Right atrium auricular region (tissue), 2 donors: ENCODE results near the gene AMT. TPM values are rescaled to one million over a fixed set of nuclear protein-coding genes. Genes with fewer than 3 reads are reported as not detected.

ENCODE experiments used
- DNase-seq: peaks from one replicate; pipeline ENCODE4 v3.0.0-alpha.2; 2019; ENCODE audit warnings: low spot score
- H3K27ac ChIP-seq, 2 donors: fragments of 200-600 bp; sonication (generic); 1 replicate in 1 of 2; 2 replicates in 1 of 2; pipeline ENCODE4 v1.5.1; 2016 to 2019
- H3K27me3 ChIP-seq, 2 donors: fragments of 200-600 bp; sonication (generic); one replicate each; pipeline versions ENCODE4 v1.5.1 to v1.6.0; 2017 to 2019
- H3K36me3 ChIP-seq: fragments of 200-600 bp; sonication (generic); one replicate; pipeline ENCODE4 v1.5.1; 2016
- H3K4me1 ChIP-seq, 2 donors: fragments of 200-600 bp; sonication (generic); one replicate each; pipeline versions ENCODE4 v1.5.1 to v1.6.0; 2017 to 2019
- H3K4me3 ChIP-seq, 2 donors: fragments of 200-600 bp; sonication (generic); 1 replicate in 1 of 2; 2 replicates in 1 of 2; pipeline ENCODE4 v1.5.1; 2017 to 2019; ENCODE audit warnings: mild to moderate bottlenecking in 1 of 2, moderate library complexity in 1 of 2
- H3K9me3 ChIP-seq, 2 donors: fragments of 200-600 bp; sonication (generic); one replicate each; pipeline ENCODE4 v1.5.1; 2019
- total RNA-seq, 2 donors: library from RNA; depleted of rRNA; stranded (reverse); fragments of >200 nt; gene quantifications; one replicate each; pipeline ENCODE4 v1.1.0, GENCODE V29; 2016
- TF ChIP-seq, protein P1 (sequence below), 2 donors: fragments of 200-600 bp; sonication (generic); IDR thresholded peaks; one replicate each; pipeline ENCODE4 v1.5.1; 2019; ENCODE audit warnings: antibody characterized with exemption in 2 of 2

Gene AMT, protein sequence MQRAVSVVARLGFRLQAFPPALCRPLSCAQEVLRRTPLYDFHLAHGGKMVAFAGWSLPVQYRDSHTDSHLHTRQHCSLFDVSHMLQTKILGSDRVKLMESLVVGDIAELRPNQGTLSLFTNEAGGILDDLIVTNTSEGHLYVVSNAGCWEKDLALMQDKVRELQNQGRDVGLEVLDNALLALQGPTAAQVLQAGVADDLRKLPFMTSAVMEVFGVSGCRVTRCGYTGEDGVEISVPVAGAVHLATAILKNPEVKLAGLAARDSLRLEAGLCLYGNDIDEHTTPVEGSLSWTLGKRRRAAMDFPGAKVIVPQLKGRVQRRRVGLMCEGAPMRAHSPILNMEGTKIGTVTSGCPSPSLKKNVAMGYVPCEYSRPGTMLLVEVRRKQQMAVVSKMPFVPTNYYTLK
- total RNA-seq: 10 to 100 TPM in 1 of 2 donors, 1 to 10 TPM in 1; 6.6 to 17.6 TPM

DNA sequence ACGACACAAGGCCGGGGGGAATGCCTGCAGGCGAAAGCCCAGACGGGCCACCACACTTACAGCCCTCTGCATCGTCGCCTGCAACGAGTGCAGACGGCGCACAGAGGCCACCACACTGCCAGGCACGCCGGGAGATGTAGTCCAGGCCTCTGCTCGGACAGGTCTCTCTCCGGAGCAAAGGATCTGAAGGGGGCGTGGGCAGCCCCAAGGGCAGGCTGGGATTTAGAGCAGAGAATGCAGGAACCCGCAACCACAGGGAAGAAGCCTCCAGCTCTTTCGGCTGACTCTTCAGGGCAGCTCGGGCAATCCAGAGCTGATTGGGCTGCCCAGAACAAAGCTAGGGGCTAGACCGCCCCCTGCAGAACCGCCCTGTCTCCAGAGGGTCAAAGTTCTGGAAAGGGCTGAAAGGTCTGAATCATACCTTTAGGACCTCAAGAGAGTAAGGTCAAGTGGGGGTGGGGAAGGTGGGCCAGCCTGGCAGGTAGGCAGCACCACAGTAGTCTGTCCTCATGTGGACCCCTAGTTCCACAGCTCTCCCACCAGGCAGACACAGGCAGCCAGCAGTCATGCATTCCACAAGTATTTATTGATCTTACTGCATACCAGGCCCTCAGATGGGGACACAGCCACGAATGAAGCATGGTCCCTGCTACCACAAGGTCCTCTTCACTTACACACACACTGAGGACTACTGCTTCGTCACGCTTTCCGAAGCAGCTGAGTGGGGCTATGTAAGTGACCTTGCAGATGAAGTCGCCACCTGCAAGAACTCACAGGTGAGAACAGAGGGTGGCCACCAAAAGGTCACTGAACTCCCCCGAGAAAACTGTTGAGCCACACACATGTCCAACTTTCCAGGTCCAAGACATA, at the start of gene AMT:
Gene AMT (minus strand): TSS at position 95 of the 870 bp plus-strand sequence. CDS start 23 bp downstream, at position 72.
- peaks cover 23% of the 10 kb centered on the region for H3K36me3 ChIP-seq
- H3K9me3 ChIP-seq: no peaks in the 10 kb centered on the region
- TF ChIP-seq, protein P1, sequence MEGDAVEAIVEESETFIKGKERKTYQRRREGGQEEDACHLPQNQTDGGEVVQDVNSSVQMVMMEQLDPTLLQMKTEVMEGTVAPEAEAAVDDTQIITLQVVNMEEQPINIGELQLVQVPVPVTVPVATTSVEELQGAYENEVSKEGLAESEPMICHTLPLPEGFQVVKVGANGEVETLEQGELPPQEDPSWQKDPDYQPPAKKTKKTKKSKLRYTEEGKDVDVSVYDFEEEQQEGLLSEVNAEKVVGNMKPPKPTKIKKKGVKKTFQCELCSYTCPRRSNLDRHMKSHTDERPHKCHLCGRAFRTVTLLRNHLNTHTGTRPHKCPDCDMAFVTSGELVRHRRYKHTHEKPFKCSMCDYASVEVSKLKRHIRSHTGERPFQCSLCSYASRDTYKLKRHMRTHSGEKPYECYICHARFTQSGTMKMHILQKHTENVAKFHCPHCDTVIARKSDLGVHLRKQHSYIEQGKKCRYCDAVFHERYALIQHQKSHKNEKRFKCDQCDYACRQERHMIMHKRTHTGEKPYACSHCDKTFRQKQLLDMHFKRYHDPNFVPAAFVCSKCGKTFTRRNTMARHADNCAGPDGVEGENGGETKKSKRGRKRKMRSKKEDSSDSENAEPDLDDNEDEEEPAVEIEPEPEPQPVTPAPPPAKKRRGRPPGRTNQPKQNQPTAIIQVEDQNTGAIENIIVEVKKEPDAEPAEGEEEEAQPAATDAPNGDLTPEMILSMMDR (IDR thresholded peaks at IDR 0.05): no peak
- no peaks in the 10 kb centered on the region for H3K27me3 ChIP-seq
- H3K4me3 ChIP-seq: peak within 1 kb of the TSS; percentile 35 to 53
- H3K4me1 ChIP-seq: peaks cover 0 to 20% of the 10 kb centered on the region in 2 donors
- H3K27ac ChIP-seq: peak within 1 kb of the TSS; percentile 57 to 64
- no peak for DNase-seq

DNA sequence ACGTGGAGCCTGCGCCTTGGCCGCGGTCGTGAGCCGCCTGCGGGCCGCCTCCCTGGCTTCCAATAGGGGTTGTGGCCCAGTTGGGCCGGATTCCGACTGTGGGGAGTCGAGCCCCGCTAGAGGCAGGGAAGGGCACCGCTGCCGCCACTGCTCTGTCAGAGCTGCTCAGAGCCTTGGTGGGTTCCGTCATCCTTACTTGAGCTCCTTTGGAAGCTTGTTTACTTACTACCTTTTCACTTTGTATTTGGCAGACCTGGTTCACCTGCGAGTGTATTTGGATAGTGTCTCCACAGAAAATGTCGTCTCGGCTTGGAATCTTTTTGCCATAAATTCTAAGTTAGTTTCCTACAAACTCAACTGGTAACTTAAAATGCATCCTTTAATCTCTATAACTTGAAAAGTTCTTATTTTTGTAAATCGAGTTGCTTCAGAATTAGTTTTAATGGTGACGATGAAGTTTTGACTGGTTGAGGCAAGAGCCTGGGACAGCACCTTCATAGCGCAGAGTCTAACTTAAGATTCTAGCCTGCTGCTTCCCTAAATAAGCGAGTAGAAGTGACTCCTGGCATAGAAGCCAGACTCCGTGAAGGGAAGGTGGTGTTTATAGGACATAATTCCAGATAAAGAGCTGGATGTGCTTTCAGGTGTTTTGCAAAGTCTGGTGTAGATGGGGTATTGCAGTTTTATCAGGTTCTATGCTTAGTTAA, 48.6 kb upstream of the AMT start:
- peak overlapping the region; percentile 96 to 99 for H3K27ac ChIP-seq
- no peaks in the 10 kb centered on the region for H3K27me3 ChIP-seq
- peak overlapping the region; percentile 65 to 70 for H3K4me3 ChIP-seq
- no peaks in the 10 kb centered on the region for H3K9me3 ChIP-seq
- peaks cover 0 to 38% of the 10 kb centered on the region in 2 donors for H3K4me1 ChIP-seq
- TF ChIP-seq, protein P1 (IDR thresholded peaks at IDR 0.05): peak in 1 of 2 donors; percentile 21
- no peak for DNase-seq
- H3K36me3 ChIP-seq: no peaks in the 10 kb centered on the region

DNA sequence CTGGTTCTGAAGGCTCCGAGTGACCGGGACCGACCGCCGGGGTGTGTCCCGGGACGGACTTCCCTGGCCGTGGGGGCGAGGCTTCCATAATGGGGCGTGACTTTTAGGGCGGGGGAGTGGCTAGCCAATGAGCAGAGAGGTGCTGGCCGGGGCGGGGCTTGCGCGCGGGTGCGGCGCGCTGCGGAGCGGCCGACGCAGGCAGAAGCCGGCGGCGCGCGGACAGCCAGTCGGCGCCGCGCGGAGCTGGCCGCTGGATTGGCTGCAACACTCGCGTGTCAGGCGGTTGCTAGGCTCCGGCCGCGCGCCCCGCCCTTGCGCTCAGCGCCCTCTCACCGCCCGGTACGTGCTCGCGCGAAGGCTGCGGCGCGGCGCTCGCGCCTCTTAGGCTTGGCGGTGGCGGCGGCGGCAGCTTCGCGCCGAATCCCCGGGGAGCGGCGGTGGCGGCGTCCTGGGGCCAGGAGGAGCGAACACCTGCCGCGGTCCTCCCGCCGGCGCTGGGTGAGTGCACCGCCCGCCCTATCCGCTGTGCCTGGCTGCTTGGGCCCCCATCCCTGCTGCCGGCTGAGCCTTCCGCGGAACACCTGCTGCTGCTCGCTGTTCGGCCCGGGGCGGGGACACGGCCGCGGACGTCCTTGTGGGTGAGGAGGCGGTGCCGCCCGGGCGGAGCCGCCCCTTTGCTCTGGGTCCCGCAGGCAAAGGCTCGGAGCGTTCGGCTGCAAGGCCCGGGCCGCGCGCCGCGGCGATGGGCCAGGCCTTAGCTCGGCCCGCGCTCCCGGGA, 47.9 kb upstream of the AMT start, which contains the start of gene DAG1:
Gene DAG1 (plus strand): TSS at position 332 of the 778 bp plus-strand sequence. CDS start 40,268 bp downstream, outside the sequence.
- Histone ChIP-seq H3K27me3 (no peaks in the 10 kb centered on the region), H3K4me1 (peaks cover 0 to 45% of the 10 kb centered on the region in 2 donors)

DNA sequence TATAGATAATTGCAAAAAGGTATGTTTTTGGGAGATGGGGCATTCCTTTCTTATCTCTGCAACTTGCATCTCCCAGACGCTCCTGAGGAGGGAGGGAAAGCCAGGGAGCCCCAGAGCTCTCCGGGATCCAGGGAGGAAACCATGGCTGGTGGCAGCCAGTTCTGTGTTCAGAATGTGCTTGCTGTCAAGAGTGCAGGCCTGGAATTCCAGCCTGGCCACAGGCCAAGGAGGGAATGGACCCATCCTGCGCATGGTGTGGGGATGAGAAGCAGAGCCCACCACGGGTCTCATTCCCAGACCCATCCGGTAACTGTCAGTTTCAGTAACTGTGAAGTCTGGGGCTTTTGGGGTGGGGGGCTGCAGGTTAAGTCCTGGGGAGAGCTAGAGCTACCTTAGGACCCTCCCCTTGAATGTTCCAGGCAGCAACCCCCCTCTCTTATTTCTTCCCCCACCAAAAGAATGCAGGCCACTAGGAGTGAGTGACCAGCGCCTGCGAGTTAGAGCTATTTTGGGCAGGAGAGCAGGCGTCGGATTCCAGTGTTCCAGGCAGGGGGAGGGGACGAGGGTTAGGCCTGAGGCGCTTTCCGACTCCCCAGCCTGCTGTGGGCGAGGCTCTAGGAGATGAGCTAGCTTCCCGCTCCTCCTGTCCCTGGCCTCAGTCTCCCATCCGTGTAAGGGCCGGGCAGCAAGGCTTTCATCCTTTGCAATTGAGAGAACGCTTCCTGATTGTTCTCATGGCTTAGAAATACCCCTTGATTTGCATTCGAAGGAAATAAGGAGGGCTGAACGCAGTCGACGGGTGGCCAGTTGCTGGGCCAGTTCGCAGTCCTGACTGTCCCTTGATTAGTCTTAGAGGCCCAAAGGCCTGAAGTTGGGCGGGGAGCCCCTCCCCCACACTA, 47.0 kb upstream of the AMT start:
- Histone ChIP-seq H3K27me3 (no peaks in the 10 kb centered on the region), H3K4me3 (peak overlapping the region; percentile 28 to 43), H3K9me3 (no peaks in the 10 kb centered on the region), H3K36me3 (no peaks in the 10 kb centered on the region), H3K4me1 (peaks cover 0 to 45% of the 10 kb centered on the region in 2 donors), H3K27ac (peak overlapping the region; percentile 95 to 99)
- DNase-seq: peak; percentile 82
- TF ChIP-seq, protein P1 (IDR thresholded peaks at IDR 0.05): no peak

More for the DNA sequence above, 47.9 kb upstream of the AMT start, which contains the start of gene DAG1:
- Histone ChIP-seq H3K9me3 (no peaks in the 10 kb centered on the region), H3K4me3 (peak within 1 kb of the TSS; percentile 65 to 70), H3K27ac (peak within 1 kb of the TSS; percentile 96 to 99), H3K36me3 (no peaks in the 10 kb centered on the region)
- TF ChIP-seq, protein P1 (IDR thresholded peaks at IDR 0.05): no peak
- peak; percentile 99 for DNase-seq
